ENCODE results near the gene DUSP2.

The DUSP2 gene

DNA sequence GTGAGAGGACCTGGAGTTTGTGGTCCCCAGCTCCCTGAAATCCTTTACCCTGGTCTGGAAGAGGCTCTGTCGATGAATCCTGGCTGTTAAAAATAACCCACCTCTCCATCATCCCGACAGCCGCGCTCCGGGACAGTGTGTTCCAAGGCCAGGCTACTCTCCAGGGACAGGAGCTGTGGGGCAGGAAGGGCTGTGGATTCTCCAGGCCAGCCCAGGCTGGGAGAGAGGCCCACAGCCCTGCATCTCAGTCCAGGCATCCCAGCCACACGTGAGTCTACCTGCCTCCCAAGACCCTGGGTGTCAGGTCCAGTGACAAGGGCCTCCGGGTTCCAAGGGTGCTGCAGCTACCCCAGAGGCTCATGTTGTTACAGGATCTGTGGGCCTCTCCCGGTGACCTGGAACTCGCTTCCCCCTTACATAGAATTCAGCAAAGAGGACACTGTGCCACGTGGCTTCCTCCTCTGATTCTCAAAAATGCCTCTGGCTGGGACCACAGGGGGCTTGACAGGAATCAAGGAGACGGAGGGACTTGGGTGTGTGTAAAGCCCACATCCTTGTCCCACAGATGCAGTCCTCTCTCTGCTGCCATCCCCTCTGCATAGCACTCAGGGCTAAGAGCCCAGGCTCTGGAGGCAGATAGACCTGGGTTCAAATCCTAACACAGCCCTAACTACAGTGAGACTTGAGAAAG lies 46.2 kb downstream of the DUSP2 start:
- no peak for DNase-seq

DNA sequence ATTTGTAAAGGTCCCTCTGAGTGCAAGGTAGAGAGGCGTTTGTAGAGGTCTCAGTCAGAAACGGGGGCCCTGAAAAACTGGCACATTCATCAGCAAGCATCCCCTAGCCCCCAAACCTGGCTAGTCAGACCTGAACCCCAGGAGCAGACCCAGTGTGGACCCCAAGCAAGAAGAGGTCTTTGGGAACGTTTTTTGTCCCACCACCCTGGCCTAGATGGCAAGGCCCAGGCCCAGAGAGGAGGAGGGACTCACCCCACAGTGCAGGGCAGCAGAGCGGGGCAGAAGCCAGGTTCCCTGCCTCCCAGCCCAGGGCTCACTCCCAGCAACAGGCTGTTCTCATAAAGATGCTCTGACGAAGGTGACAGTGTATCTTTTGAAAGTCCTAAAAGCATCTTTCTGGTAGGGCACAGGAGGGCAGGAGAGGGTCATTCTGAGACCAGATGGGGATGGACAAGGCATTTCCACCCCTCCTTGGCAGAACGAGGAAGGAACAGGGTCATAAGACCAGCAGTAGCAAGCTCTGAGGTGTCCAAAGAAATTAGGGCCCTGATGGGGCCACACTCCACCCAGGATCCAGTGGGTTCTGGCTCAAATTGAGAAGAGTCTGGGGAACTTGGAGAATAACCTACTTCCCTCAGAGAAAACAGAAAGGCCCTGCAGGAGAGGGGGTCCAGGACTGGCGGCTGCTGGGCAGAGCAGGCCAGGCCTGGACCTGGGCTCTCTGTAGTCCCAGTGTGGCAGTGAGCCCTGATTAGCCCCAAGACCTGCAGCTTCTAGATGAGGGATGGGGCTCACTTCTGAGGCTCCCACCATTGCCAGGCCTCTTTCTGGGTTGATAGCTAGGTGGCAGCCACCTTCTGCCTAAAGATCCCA lies 47.1 kb downstream of the DUSP2 start:
- no peak for DNase-seq

DNA sequence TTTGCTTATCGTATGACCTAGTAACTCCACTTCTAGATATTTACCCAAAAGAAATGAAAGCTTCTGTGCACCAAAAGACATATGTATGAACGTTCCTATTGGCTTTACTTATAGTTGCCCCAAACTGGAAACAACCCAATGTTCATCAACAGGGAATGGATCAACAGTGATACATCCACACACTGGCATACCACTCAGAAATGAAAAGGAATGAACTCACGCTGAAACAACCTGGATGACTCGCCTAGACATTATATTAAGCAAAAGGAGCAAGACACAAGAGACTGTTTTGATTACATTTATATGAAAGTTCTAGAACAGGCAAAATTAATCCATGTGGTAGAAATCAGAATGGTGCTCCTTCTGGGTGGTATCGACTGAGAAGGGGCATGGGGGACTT lies 47.8 kb downstream of the DUSP2 start:
- DNase-seq = no peak

DNA sequence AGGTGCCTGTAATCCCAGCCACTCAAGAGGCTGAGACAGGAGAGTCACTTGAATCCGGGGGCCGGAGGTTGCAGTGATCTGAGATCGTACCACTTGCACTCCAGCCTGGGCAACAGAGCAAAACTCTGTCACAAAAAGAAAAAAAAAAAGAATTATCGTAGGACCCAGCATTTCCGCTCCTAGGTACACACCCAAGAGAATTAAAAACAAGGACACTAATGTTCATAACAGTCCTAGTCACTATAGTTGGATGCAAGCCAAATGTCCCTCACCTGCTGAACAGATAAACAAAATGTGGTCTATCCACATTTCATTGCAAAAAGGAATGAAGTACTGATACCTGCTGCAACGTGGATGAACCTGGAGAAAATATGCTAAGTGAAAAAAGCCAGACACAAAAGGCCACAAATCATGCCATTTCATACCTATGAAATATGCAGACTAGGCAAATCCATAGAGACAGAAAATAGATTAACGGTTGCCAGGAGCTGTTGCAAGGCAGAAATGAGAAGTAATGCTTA lies 50.1 kb downstream of the DUSP2 start:
- peak; percentile 52 for DNase-seq

DNA sequence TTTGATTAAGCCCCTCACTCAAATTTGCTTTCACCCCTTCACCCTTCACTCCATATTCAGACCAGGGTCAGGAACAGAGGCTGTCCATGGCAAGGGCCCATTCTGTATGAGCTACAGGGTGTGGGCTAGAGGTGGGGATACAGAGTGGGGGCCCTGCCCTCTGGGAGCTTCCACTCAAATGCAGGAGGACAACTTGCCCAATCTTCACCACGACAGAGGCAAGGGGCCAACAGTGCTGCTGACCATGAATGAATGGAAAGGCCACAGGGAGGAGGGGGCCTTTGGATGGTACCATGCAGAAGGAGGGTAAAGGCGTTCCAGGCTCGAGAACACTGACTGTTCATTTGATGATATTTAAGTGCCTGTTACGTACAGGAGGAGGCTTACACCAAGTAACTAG lies 51.7 kb downstream of the DUSP2 start:
- no peak for DNase-seq

Measured in DMS53 (cell line).